H9 (cell line): ENCODE data around the gene TRAF7. TPM values are rescaled to one million over a fixed set of nuclear protein-coding genes. Genes with fewer than 3 reads are reported as not detected.

ENCODE experiments used
- DNase-seq: peaks from one replicate; pipeline ENCODE4 v3.0.0-alpha.2; 2017
- H2AFZ ChIP-seq: one replicate; pipeline ENCODE4 v1.6.1; 2013; ENCODE audit warnings: mild to moderate bottlenecking, low read length, control low read depth, moderate library complexity
- H2AK5ac ChIP-seq: 2 replicates; pipeline ENCODE4 v1.6.1; 2013; ENCODE audit warnings: low read length, control low read depth, mixed read lengths; ENCODE audit not compliant: insufficient read length
- H2BK120ac ChIP-seq: one replicate; pipeline ENCODE4 v1.6.1; 2013; ENCODE audit warnings: low read depth, mild to moderate bottlenecking, low read length, control low read depth, inconsistent platforms; ENCODE audit not compliant: poor library complexity, severe bottlenecking
- H2BK12ac ChIP-seq: 2 replicates; pipeline ENCODE4 v1.6.1; 2013; ENCODE audit warnings: low read length, control low read depth, mixed read lengths, low read depth; ENCODE audit not compliant: insufficient read length
- H2BK15ac ChIP-seq: 2 replicates; pipeline ENCODE4 v1.6.1; 2013; ENCODE audit warnings: low read depth, low read length, control low read depth
- H2BK20ac ChIP-seq: one replicate; pipeline ENCODE4 v1.6.1; 2013; ENCODE audit warnings: low read depth, mild to moderate bottlenecking, low read length, control low read depth, inconsistent platforms; ENCODE audit not compliant: poor library complexity, severe bottlenecking
- H2BK5ac ChIP-seq: 2 replicates; pipeline ENCODE4 v1.6.1; 2013; ENCODE audit warnings: low read length, control low read depth, mixed read lengths; ENCODE audit not compliant: insufficient read length
- H3K14ac ChIP-seq: 2 replicates; pipeline ENCODE4 v1.6.1; 2013; ENCODE audit warnings: low read length, control low read depth; ENCODE audit not compliant: insufficient read depth
- H3K18ac ChIP-seq: 2 replicates; pipeline ENCODE4 v1.6.1; 2013; ENCODE audit warnings: low read depth, mild to moderate bottlenecking, mixed read lengths, low read length, control low read depth; ENCODE audit not compliant: insufficient read length
- H3K23ac ChIP-seq: 2 replicates; pipeline ENCODE4 v1.6.1; 2013; ENCODE audit warnings: low read length, control low read depth, mixed read lengths, low read depth; ENCODE audit not compliant: insufficient read length
- H3K23me2 ChIP-seq: 2 replicates; pipeline ENCODE4 v1.6.1; 2013; ENCODE audit warnings: low read depth, mild to moderate bottlenecking, mixed read lengths, low read length, control low read depth; ENCODE audit not compliant: insufficient read length, poor library complexity, severe bottlenecking
- H3K27ac ChIP-seq: 2 replicates; pipeline ENCODE4 v1.5.1; 2013; ENCODE audit warnings: low read length, control low read depth, mixed read lengths, low read depth; ENCODE audit not compliant: insufficient read length
- H3K27me3 ChIP-seq: 2 replicates; pipeline ENCODE4 v1.6.1; 2013; ENCODE audit warnings: low read length, control low read depth, inconsistent platforms; ENCODE audit not compliant: insufficient read depth
- H3K4ac ChIP-seq: 2 replicates; pipeline ENCODE4 v1.6.1; 2013; ENCODE audit warnings: low read depth, mild to moderate bottlenecking, control low read depth, inconsistent platforms, low read length, moderate library complexity
- H3K4me1 ChIP-seq: 2 replicates; pipeline ENCODE4 v1.6.1; 2013; ENCODE audit warnings: low read length, control low read depth, inconsistent platforms; ENCODE audit not compliant: insufficient read depth
- H3K4me2 ChIP-seq: 2 replicates; pipeline ENCODE4 v1.6.1; 2013; ENCODE audit warnings: low read length, control low read depth, mixed read lengths; ENCODE audit not compliant: insufficient read length, insufficient read depth
- H3K56ac ChIP-seq: 2 replicates; pipeline ENCODE4 v1.6.1; 2013; ENCODE audit warnings: low read depth, mild to moderate bottlenecking, mixed read lengths, low read length, control low read depth; ENCODE audit not compliant: insufficient read length
- H3K79me1 ChIP-seq: 2 replicates; pipeline ENCODE4 v1.6.1; 2013; ENCODE audit warnings: low read depth, mild to moderate bottlenecking, moderate library complexity, low read length, control low read depth, inconsistent platforms; ENCODE audit not compliant: insufficient read depth, poor library complexity, severe bottlenecking
- H3K79me2 ChIP-seq: 2 replicates; pipeline ENCODE4 v1.6.1; 2013; ENCODE audit warnings: low read length, control low read depth, inconsistent platforms; ENCODE audit not compliant: insufficient read depth
- H3K9ac ChIP-seq: 2 replicates; pipeline ENCODE4 v1.6.1; 2013; ENCODE audit warnings: low read length, control low read depth, mixed read lengths; ENCODE audit not compliant: insufficient read length; ENCODE audit errors: extremely low read depth
- H3K9me3 ChIP-seq: one replicate; pipeline ENCODE4 v1.6.1; 2013; ENCODE audit warnings: low read depth, low read length, inconsistent platforms; ENCODE audit not compliant: control insufficient read depth
- H3T11ph ChIP-seq: one replicate; pipeline ENCODE4 v1.6.1; 2013; ENCODE audit warnings: mild to moderate bottlenecking, low read length, control low read depth, inconsistent platforms
- H4K20me1 ChIP-seq: one replicate; pipeline ENCODE4 v1.6.1; 2013; ENCODE audit not compliant: control insufficient read depth, insufficient read length, insufficient read depth
- H4K5ac ChIP-seq: 2 replicates; pipeline ENCODE4 v1.6.1; 2013; ENCODE audit warnings: low read depth, mild to moderate bottlenecking, mixed read lengths, low read length, control low read depth; ENCODE audit not compliant: insufficient read length
- H4K8ac ChIP-seq: replicated peaks from 2 replicates; pipeline ENCODE4 v1.6.1; 2013; ENCODE audit warnings: low read length, control low read depth, mixed read lengths, low read depth; ENCODE audit not compliant: insufficient read length
- H4K91ac ChIP-seq: 2 replicates; pipeline ENCODE4 v1.6.1; 2013; ENCODE audit warnings: low read depth, mild to moderate bottlenecking, moderate library complexity, mixed read lengths, low read length, control low read depth; ENCODE audit not compliant: insufficient read length
- H3K27ac Mint-ChIP-seq, 3 experiments: 2 replicates in 2 of 3; 3 replicates in 1 of 3; pipeline ENCODE4 v1.8.0; 2020 to 2021; ENCODE audit warnings: mixed read lengths in 3 of 3, mild to moderate bottlenecking in 1 of 3, moderate library complexity in 1 of 3
- H3K27me3 Mint-ChIP-seq: 2 replicates; pipeline ENCODE4 v1.8.0; 2021; ENCODE audit warnings: low read depth, mild to moderate bottlenecking, moderate library complexity, mixed read lengths
- H3K36me3 Mint-ChIP-seq, 3 experiments: 2 replicates in 2 of 3; 3 replicates in 1 of 3; pipeline ENCODE4 v1.8.0; 2020 to 2021; ENCODE audit warnings: low read depth in 3 of 3, mixed read lengths in 3 of 3; ENCODE audit not compliant: insufficient read depth in 1 of 3
- H3K4me1 Mint-ChIP-seq, 2 experiments: 2 replicates each; pipeline ENCODE4 v1.8.0; 2020; ENCODE audit warnings: mixed read lengths in 2 of 2
- H3K4me3 Mint-ChIP-seq, 2 experiments: 2 replicates in 1 of 2; 3 replicates in 1 of 2; pipeline ENCODE4 v1.8.0; 2020 to 2021; ENCODE audit warnings: mild to moderate bottlenecking in 2 of 2, mixed read lengths in 2 of 2, moderate library complexity in 1 of 2
- H3K9me3 Mint-ChIP-seq, 2 experiments: 2 replicates in 1 of 2; 3 replicates in 1 of 2; pipeline ENCODE4 v1.8.0; 2020; ENCODE audit warnings: mild to moderate bottlenecking in 2 of 2, mixed read lengths in 2 of 2, moderate library complexity in 1 of 2
- CTCF ChIP-seq: fragments of 200-600 bp; sonication (generic); conservative IDR thresholded peaks from 3 replicates; pipeline ENCODE4 v1.8.0; 2021; ENCODE audit warnings: antibody characterized with exemption, mild to moderate bottlenecking
- WGBS: extraction: QIAGEN DNeasy Blood & Tissue Kit; methylation state at CpG from one replicate; pipeline ENCODE4 v1.1.7; 2013; ENCODE audit warnings: missing lambda C conversion rate, low lambda C conversion rate, mixed read lengths; ENCODE audit not compliant: insufficient read length; ENCODE audit errors: extremely low coverage; 5-methylcytosine and 5-hydroxymethylcytosine counted together
- total RNA-seq: library from RNA; stranded (reverse); gene quantifications from 2 replicates; pipeline ENCODE4 v1.2.1, GENCODE V29; 2021

The TRAF7 gene
- total RNA-seq, 1 experiment from 2014 or later = 108 TPM

DNA sequence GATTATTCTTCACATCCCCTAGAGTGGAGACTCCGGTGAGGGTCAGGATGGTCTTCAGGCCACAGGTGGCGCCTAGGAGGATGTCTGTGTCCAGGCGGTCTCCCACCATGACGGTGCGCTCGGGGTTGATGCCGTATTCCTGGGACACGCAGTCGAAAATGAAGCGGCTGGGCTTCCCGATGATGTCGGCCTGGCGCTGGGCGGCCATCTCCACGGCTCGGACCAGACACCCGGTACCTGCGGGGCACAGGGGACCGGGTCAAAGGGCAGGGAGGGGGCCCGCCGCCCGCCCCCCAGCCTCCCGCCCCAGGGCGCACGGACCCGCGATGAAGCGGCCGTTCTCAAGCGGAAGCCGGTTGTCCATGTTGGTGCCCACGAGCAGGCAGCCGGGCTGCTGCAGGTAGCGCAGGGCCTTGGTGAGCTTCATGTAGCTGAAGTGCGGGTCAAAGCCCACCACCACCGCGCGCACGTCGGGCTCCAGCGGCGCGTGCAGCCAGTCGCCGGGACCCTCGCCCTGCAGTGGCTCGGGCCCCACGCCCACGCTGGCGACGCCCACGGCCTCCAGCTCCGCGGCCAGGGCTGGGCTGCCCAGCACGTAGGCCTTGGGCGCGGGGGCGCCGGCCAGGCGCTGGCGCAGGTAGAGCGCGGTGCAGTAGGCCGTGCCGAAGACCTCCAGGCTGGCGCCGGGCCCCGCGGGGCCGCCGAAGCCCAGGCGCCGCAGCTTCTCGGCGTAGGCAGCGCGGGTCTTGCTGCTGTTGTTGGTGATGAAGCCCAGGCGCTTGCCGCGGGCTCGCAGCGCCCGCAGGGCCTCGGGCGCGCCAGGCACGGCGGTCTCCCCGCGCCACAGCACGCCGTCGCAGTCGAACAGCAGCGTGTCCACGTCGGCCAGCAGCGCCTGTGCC, 58.5 kb downstream of the TRAF7 start:
- 0 out of 3 replicates have a peak, but pooled peaks have one; percentile 9 for TF ChIP-seq CTCF
- H2BK120ac ChIP-seq = no peak overlapping the region
- no peak overlapping the region for H2BK15ac ChIP-seq
- no peak overlapping the region for H2BK5ac ChIP-seq
- DNase-seq = no peak
- H3K4me3 Mint-ChIP-seq = peak overlapping the region; percentile 77 to 86
- H4K5ac ChIP-seq = no peak overlapping the region
- 0 out of 7 replicates have a peak overlapping the region, but pooled peaks of 2 of the 3 experiments have one; percentile 13 to 31 for H3K27ac Mint-ChIP-seq
- H3K9ac ChIP-seq = peak overlapping the region; percentile 83
- no peak overlapping the region for H4K91ac ChIP-seq
- H3K56ac ChIP-seq = no peak overlapping the region
- H3K36me3 Mint-ChIP-seq = peaks cover 9 to 25% (median 19%) of the 10 kb centered on the region in 3 experiments; a peak in 6 of 7 replicates
- peak overlapping the region; percentile 75 for H3K4me2 ChIP-seq
- peaks cover 13 to 18% of the 10 kb centered on the region in 2 experiments for H3K4me1 Mint-ChIP-seq
- peaks cover 8% of the 10 kb centered on the region for H3K23me2 ChIP-seq
- no peak overlapping the region for H2AK5ac ChIP-seq
- H3K9me3 ChIP-seq = no peaks in the 10 kb centered on the region
- H3K27me3 ChIP-seq = no peaks in the 10 kb centered on the region
- no peak overlapping the region for H3K18ac ChIP-seq
- H3T11ph ChIP-seq = no peak overlapping the region
- H3K79me2 ChIP-seq = peaks cover 6% of the 10 kb centered on the region; the same call in 1 of the 2 replicates
- H4K8ac ChIP-seq = no peak overlapping the region
- H2AFZ ChIP-seq = no peak overlapping the region
- no peaks in the 10 kb centered on the region for H4K20me1 ChIP-seq
- 0 out of 2 replicates have a peak overlapping the region, but pooled peaks have one; percentile 79 for H3K14ac ChIP-seq
- no peaks in the 10 kb centered on the region for H3K27me3 Mint-ChIP-seq
- no peak overlapping the region for H2BK12ac ChIP-seq
- no peaks in the 10 kb centered on the region for H3K4me1 ChIP-seq
- no peak overlapping the region for H3K27ac ChIP-seq
- H3K79me1 ChIP-seq = peaks cover 6% of the 10 kb centered on the region
- no peak overlapping the region for H3K23ac ChIP-seq
- no peaks in the 10 kb centered on the region for H3K9me3 Mint-ChIP-seq
- WGBS = no CpG with 5 or more reads among the region's 98 CpGs
- no peak overlapping the region for H2BK20ac ChIP-seq
- H3K4ac ChIP-seq = no peak overlapping the region
